WERI-Rb-1 (cell line): ENCODE results near the gene FDX1.

Experiments
- DNase-seq: peaks from one replicate; pipeline ENCODE4 v3.0.0-alpha.2; 2020
- H3K27ac ChIP-seq: fragments of 250-450 bp; sonication (Bioruptor Pico); 2 replicates; pipeline ENCODE4 v1.5.1; 2020; ENCODE audit warnings: mild to moderate bottlenecking, moderate library complexity
- H3K27me3 ChIP-seq: fragments of 250-450 bp; sonication (Bioruptor Pico); 2 replicates; pipeline ENCODE4 v1.5.1; 2021; ENCODE audit warnings: mild to moderate bottlenecking, low read depth, moderate library complexity; ENCODE audit not compliant: insufficient read depth, severe bottlenecking
- H3K36me3 ChIP-seq: fragments of 250-450 bp; sonication (Bioruptor Pico); 2 replicates; pipeline ENCODE4 v1.5.1; 2020; ENCODE audit warnings: mild to moderate bottlenecking, moderate library complexity
- H3K4me3 ChIP-seq: 2 replicates; pipeline ENCODE4 v1.5.1; 2011; ENCODE audit warnings: low read depth, mild to moderate bottlenecking, control low read depth, low read length
- H3K9me3 ChIP-seq: fragments of 250-450 bp; sonication (Bioruptor Pico); 2 replicates; pipeline ENCODE4 v1.5.1; 2021; ENCODE audit warnings: mild to moderate bottlenecking, moderate library complexity; ENCODE audit not compliant: severe bottlenecking
- TF ChIP-seq, protein P1 (sequence below): IDR thresholded peaks from 2 replicates; pipeline ENCODE4 v1.5.1; 2011; ENCODE audit warnings: low read depth, mild to moderate bottlenecking, control low read depth, inconsistent platforms, low read length

FDX1 gene

DNA sequence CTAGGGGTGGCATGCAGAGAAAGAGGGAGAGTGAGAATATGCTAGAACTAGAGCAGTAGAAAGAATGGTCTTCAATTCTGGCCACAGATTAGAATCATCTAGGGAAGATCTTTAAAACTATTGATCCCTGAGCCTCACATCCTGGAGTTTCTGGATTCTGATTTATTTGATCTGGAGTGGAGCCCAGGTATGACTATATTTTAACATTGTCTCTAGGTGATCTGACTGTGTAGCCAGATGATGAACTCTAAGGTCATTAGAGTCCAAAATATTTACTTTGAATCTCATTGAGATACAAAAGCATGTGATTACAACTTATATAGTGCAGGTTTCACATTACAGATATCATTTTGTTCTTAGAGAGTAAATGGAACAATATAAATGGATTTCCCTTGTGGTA lies 79.7 kb downstream of the FDX1 start:
- Histone ChIP-seq H3K27ac (no peak overlapping the region), H3K27me3 (no peaks in the 10 kb centered on the region), H3K36me3 (no peaks in the 10 kb centered on the region), H3K9me3 (no peaks in the 10 kb centered on the region), H3K4me3 (no peak overlapping the region)
- no peak for DNase-seq
- TF ChIP-seq, protein P1, sequence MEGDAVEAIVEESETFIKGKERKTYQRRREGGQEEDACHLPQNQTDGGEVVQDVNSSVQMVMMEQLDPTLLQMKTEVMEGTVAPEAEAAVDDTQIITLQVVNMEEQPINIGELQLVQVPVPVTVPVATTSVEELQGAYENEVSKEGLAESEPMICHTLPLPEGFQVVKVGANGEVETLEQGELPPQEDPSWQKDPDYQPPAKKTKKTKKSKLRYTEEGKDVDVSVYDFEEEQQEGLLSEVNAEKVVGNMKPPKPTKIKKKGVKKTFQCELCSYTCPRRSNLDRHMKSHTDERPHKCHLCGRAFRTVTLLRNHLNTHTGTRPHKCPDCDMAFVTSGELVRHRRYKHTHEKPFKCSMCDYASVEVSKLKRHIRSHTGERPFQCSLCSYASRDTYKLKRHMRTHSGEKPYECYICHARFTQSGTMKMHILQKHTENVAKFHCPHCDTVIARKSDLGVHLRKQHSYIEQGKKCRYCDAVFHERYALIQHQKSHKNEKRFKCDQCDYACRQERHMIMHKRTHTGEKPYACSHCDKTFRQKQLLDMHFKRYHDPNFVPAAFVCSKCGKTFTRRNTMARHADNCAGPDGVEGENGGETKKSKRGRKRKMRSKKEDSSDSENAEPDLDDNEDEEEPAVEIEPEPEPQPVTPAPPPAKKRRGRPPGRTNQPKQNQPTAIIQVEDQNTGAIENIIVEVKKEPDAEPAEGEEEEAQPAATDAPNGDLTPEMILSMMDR: no peak

DNA sequence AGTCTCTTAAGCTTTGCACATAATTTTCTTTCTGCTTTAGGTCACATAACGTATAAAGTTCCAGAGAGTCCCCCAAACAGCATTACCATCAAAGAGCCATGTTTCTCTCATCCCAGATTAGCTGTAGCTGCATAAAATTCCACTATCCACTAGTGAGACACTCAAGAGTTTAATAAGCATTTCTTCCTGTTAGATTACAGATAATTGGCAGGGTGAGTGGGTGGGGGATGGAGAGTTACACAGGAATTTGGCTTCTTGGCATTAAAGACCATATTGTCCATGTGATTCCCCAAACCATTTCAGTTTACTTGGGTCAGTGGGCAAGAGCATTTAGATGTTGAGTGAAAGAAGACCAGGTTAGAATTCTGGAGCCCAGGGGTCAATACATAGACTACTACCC lies 82.3 kb downstream of the FDX1 start:
- DNase-seq: no peak
- H3K36me3 ChIP-seq: no peaks in the 10 kb centered on the region
- no peak overlapping the region for H3K27ac ChIP-seq
- no peak overlapping the region for H3K4me3 ChIP-seq
- H3K27me3 ChIP-seq: no peaks in the 10 kb centered on the region
- TF ChIP-seq, protein P1: no peak
- H3K9me3 ChIP-seq: no peaks in the 10 kb centered on the region

DNA sequence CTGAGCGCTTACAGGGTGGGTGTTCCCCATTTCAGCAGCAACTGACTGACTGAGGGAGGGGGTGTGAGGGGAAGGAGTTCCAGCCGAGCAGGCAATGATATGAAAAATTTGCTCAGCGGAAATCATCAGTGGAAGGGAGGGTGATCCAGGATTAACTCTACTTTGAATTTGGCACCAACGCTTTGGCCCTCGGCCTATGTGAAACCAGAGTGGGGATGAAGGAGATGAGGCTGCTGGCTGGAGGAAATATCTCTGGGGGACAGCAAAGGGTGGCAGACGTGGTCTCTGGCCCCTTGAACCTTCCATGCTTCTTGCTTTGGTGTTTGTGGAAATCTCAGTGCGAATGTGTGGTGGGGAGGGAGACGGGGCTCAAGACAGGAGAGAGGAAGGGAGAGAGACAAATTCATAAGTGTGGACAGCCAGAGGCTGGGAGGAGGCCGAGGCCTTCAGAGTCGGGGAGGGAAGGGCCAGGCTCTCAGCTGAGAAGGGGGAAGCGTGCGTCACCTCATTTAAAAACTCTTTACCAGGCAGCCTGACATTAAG lies 83.6 kb downstream of the FDX1 start:
- Histone ChIP-seq H3K27me3 (no peaks in the 10 kb centered on the region), H3K27ac (no peak overlapping the region), H3K36me3 (no peaks in the 10 kb centered on the region), H3K9me3 (no peaks in the 10 kb centered on the region), H3K4me3 (no peak overlapping the region)
- TF ChIP-seq, protein P1: no peak
- no peak for DNase-seq

DNA sequence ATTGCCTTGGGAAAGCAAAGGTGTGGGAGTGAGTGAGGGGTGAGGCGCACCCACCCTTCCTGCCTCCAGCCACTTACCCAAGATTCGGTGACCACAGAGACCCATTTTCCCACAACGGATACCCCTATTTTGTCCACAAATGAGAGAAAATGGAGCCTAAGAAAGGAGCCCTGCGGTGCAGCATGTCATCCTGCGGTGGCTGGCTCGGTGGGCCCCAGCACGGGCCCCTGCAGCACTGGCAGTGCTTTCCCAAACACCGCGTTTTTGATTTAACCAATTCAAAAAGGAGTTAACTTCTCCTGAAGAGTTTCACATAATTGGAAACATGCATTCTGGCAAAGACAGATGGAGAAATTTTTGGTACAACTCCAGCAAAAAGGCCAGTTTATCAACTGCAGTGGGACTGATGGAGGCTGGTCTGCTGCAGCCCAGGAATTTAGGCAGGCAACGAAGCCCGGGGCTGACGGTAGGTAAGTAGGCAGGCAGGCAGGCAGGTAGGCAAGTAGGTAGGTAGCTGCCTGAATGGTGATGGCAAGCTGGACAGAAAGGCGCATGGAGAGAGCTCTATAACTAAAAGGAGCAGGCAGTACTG lies 84.2 kb downstream of the FDX1 start:
- H3K27me3 ChIP-seq: no peaks in the 10 kb centered on the region

More for the DNA sequence above, 84.2 kb downstream of the FDX1 start:
- TF ChIP-seq, protein P1: no peak
- no peak overlapping the region for H3K27ac ChIP-seq
- DNase-seq: no peak
- H3K4me3 ChIP-seq: no peak overlapping the region
- no peaks in the 10 kb centered on the region for H3K36me3 ChIP-seq
- no peaks in the 10 kb centered on the region for H3K9me3 ChIP-seq
